Measurements from ENCODE around the gene PXN.

DNA sequence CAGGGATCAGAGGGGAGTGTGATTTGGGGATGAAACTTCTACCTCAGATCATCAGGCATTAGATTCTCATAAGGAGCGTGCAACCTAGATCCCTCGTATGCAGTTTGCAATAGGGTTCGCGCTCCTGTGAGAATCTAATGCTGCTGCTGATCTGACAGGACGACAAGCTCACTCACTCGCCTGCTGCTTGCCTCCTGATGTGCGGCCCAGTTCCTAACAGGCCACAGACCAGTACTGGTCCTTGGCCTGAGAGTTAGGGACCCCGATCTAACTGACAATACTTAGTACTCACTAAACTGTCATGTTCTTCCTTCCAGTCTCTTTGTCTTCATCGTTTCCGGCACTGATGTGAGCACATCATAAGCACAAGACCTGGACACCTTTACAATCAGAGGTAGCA, 59.3 kb downstream of the PXN start:
- TF ChIP-seq CTCF (IDR thresholded peaks at IDR 0.05 in 2 of 3, conservative IDR thresholded peaks at IDR 0.05 in 1 of 3; ENCODE audit: control insufficient read depth in 2 of 3, extremely low read depth in 1 of 3, insufficient read depth in 1 of 3, low read depth in 3 of 3, low read length in 3 of 3): no peak
- no peak for TF ChIP-seq FOXK2 (IDR thresholded peaks at IDR 0.05)
- TF ChIP-seq POLR2A (IDR thresholded peaks at IDR 0.05; ENCODE audit: low read depth, low read length): no peak
- TF ChIP-seq KAT2A (conservative IDR thresholded peaks at IDR 0.05; ENCODE audit: control insufficient read depth, low read depth, low read length): no peak
- no peak for TF ChIP-seq MAX (IDR thresholded peaks at IDR 0.05; ENCODE audit: low read depth, low read length)
- TF ChIP-seq TBL1XR1 (IDR thresholded peaks at IDR 0.05; ENCODE audit: low read depth, low read length): no peak
- no peak for TF ChIP-seq ZNF384 (IDR thresholded peaks at IDR 0.05; ENCODE audit: borderline replicate concordance, low read depth, low read length)
- no peak for TF ChIP-seq EZH2 (IDR thresholded peaks at IDR 0.05; ENCODE audit: borderline replicate concordance, control insufficient read depth, low read depth, low read length)
